BJ (cell line): Measurements from ENCODE around the gene UST. TPM values are rescaled to one million over a fixed set of nuclear protein-coding genes. Genes with fewer than 3 reads are reported as not detected.

Experiments
- CTCF ChIA-PET: fragments of 350-600 bp; formaldehyde crosslinking; extraction: SDS; loops from one replicate; lab custom pipeline; 2021; ENCODE audit warnings: antibody characterized with exemption, inconsistent platforms; lab: Yijun Ruan, JAX
- POLR2A ChIA-PET: fragments of 300-600 bp; sonication (Branson Sonifier 250); formaldehyde crosslinking; extraction: SDS; loops from one replicate; lab custom pipeline; 2021; ENCODE audit warnings: antibody characterized with exemption; lab: Charles Lee
- DNase-seq: peaks from one replicate; pipeline ENCODE4 v3.0.0-alpha.2; 2011; ENCODE audit warnings: low read depth
- H3K27me3 ChIP-seq: 2 replicates; pipeline ENCODE4 v1.6.0; 2011; ENCODE audit warnings: low read length; ENCODE audit not compliant: control insufficient read depth, insufficient read depth
- H3K36me3 ChIP-seq: 2 replicates; pipeline ENCODE4 v1.5.1; 2011; ENCODE audit warnings: low read length; ENCODE audit not compliant: control insufficient read depth, insufficient read depth
- H3K4me3 ChIP-seq: 2 replicates; pipeline ENCODE4 v1.5.1; 2011; ENCODE audit warnings: low read depth, mild to moderate bottlenecking, control low read depth, low read length
- CTCF ChIP-seq: IDR thresholded peaks from 2 replicates; pipeline ENCODE4 v1.5.1; 2011; ENCODE audit warnings: low read depth, mild to moderate bottlenecking, control low read depth, inconsistent platforms, low read length, moderate library complexity; ENCODE audit not compliant: insufficient read depth
- polyA plus RNA-seq: library from polyadenylated mRNA; depleted of rRNA; stranded (reverse); fragments of >200 nt; gene quantifications from 2 replicates; pipeline ENCODE4 v1.2.3, GENCODE V29; 2011

UST gene
- polyA plus RNA-seq, 1 experiment, result 6.8 TPM

- POLR2A ChIA-PET, result no interaction called here
- CTCF ChIA-PET, result interaction anchor here (0.7 kb wide), 1 partner anchor 442 kb away, joined by 3 read pairs; no protein-coding TSS in a partner anchor
- no peak for TF ChIP-seq CTCF
- no peak for DNase-seq
- H3K27me3 ChIP-seq, result no peaks in the 10 kb centered on the region
- H3K4me3 ChIP-seq, result no peak overlapping the region
- no peaks in the 10 kb centered on the region for H3K36me3 ChIP-seq
Observed at GRCh38 chr6:148990403-148990802, 243.6 kb downstream of the UST start.

- H3K36me3 ChIP-seq, result no peaks in the 10 kb centered on the region
- DNase-seq, result no peak
- ChIA-PET POLR2A (no interaction called here), CTCF (interaction anchor here (1.1 to 1.5 kb wide), 4 partner anchors 9 to 419 kb away, joined by 3 to 7 read pairs (median 4); no protein-coding TSS in a partner anchor)
- H3K4me3 ChIP-seq, result no peak overlapping the region
- H3K27me3 ChIP-seq, result no peaks in the 10 kb centered on the region
- TF ChIP-seq CTCF, result no peak
Observed at GRCh38 chr6:148996815-148997214, 250.0 kb downstream of the UST start.

- no peaks in the 10 kb centered on the region for H3K36me3 ChIP-seq
- no peaks in the 10 kb centered on the region for H3K27me3 ChIP-seq
- H3K4me3 ChIP-seq, result no peak overlapping the region
- peak; percentile 94 for DNase-seq
- TF ChIP-seq CTCF, result no peak
- ChIA-PET POLR2A (interaction anchor here (1.0 kb wide), 1 partner anchor 14 kb away, joined by 4 read pairs; no protein-coding TSS in a partner anchor), CTCF (interaction anchor here (1.0 to 1.4 kb wide), 4 partner anchors 22 to 420 kb away, joined by 3 to 7 read pairs (median 4); no protein-coding TSS in a partner anchor)
Observed at GRCh38 chr6:148997865-148998264, 251.0 kb downstream of the UST start.

GRCh38 chr6:148998704-148999103 is 251.9 kb downstream of the UST start:
- no peak overlapping the region for H3K4me3 ChIP-seq
- no peaks in the 10 kb centered on the region for H3K36me3 ChIP-seq
- ChIA-PET POLR2A (no interaction called here), CTCF (interaction anchor here (1.0 kb wide), 1 partner anchor 27 kb away, joined by 4 read pairs; no protein-coding TSS in a partner anchor)
- no peak for DNase-seq
- H3K27me3 ChIP-seq, result no peaks in the 10 kb centered on the region
- TF ChIP-seq CTCF, result no peak

GRCh38 chr6:148999501-148999900 is 252.7 kb downstream of the UST start:
- POLR2A ChIA-PET, result no interaction called here

More at GRCh38 chr6:148999501-148999900, 252.7 kb downstream of the UST start:
- Histone ChIP-seq H3K27me3 (no peaks in the 10 kb centered on the region), H3K4me3 (no peak overlapping the region), H3K36me3 (no peaks in the 10 kb centered on the region)
- no peak for DNase-seq
- no peak for TF ChIP-seq CTCF
- CTCF ChIA-PET, result interaction anchor here (0.9 kb wide), 1 partner anchor 11 kb away, joined by 3 read pairs; no protein-coding TSS in a partner anchor
